Prostate gland (tissue), 2 donors: ENCODE measurements around the gene CDRT15L2.
"Not testable (repeated sequence)": the region's sequence is repeated elsewhere in the genome, so short reads cannot be mapped to it uniquely, and the experiment has no call there.

ENCODE experiments used
- CTCF ChIP-seq, 4 experiments: fragments of 200-600 bp in 2 of 4; fragments of 450-650 bp in 2 of 4; sonication (generic) in 2 of 4; IDR thresholded peaks; 1 replicate in 3 of 4; 2 replicates in 1 of 4; pipeline ENCODE4 v1.5.1; 2016 to 2019; ENCODE audit warnings: antibody characterized with exemption in 4 of 4, mild to moderate bottlenecking in 2 of 4, moderate library complexity in 2 of 4
- POLR2A ChIP-seq: fragments of 450-650 bp; IDR thresholded peaks from one replicate; pipeline ENCODE4 v1.6.1; 2016; ENCODE audit warnings: antibody characterized with exemption, mild to moderate bottlenecking
- POLR2AphosphoS5 ChIP-seq: sonication (generic); formaldehyde crosslinking; IDR thresholded peaks from one replicate; pipeline ENCODE4 v1.6.1; 2017; ENCODE audit warnings: antibody characterized with exemption

- not testable (repeated sequence) for TF ChIP-seq CTCF (IDR thresholded peaks at IDR 0.05); POLR2AphosphoS5; POLR2A
Measured at GRCh38 chr17:20540865-20541264, 38.7 kb upstream of the CDRT15L2 start.
